NCI-H446 treated with DMSO at 0.1 percent for 48 hours (cell line): ENCODE data around the gene UNC45A.
"Not testable (repeated sequence)": the region's sequence is repeated elsewhere in the genome, so short reads cannot be mapped to it uniquely, and the experiment has no call there.

ENCODE experiments used
- DNase-seq: peaks from one replicate; lab custom pipeline; 2025; lab: John Stamatoyannopoulos, UW

UNC45A gene

GRCh38 chr15:90903733-90904536 is 31.1 kb upstream of the UNC45A start:
- DNase-seq = no peak

- DNase-seq = no peak
Measured at GRCh38 chr15:90904746-90905145, 30.3 kb upstream of the UNC45A start.

- no peak for DNase-seq
Measured at GRCh38 chr15:90905306-90906180, 29.5 kb upstream of the UNC45A start.

GRCh38 chr15:90906181-90906849 is 28.8 kb upstream of the UNC45A start:
- no peak for DNase-seq

GRCh38 chr15:90907051-90907660 is 27.9 kb upstream of the UNC45A start:
- DNase-seq = no peak

- DNase-seq = no peak
Measured at GRCh38 chr15:90907838-90908507, 27.1 kb upstream of the UNC45A start.

- DNase-seq = not testable (repeated sequence)
Measured at GRCh38 chr15:90909449-90909848, 25.6 kb upstream of the UNC45A start.

GRCh38 chr15:90909976-90910375 is 25.1 kb upstream of the UNC45A start:
- no peak for DNase-seq

- no peak for DNase-seq
Measured at GRCh38 chr15:90910441-90911301, 24.4 kb upstream of the UNC45A start.

- DNase-seq = no peak
Measured at GRCh38 chr15:90911302-90911623, 23.8 kb upstream of the UNC45A start.

GRCh38 chr15:90911906-90912769 is 22.9 kb upstream of the UNC45A start:
- no peak for DNase-seq

GRCh38 chr15:90912770-90913075 is 22.4 kb upstream of the UNC45A start:
- DNase-seq = no peak

- no peak for DNase-seq
Measured at GRCh38 chr15:90913398-90913944, 21.6 kb upstream of the UNC45A start.

- no peak for DNase-seq
Measured at GRCh38 chr15:90914305-90915080, 20.6 kb upstream of the UNC45A start.

- DNase-seq = no peak
Measured at GRCh38 chr15:90915216-90915807, 19.8 kb upstream of the UNC45A start.

- DNase-seq = no peak
Measured at GRCh38 chr15:90915808-90916440, 19.2 kb upstream of the UNC45A start.

- no peak for DNase-seq
Measured at GRCh38 chr15:90916461-90916860, 18.6 kb upstream of the UNC45A start.

- DNase-seq = no peak
Measured at GRCh38 chr15:90917569-90917968, 17.5 kb upstream of the UNC45A start.
